ENCODE data around the gene HSF2BP. TPM values are rescaled to one million over a fixed set of nuclear protein-coding genes. Genes with fewer than 3 reads are reported as not detected.

Gene HSF2BP
- total and polyA plus RNA-seq, 2 of the 8 experiments (the other 6 are each of a cell fraction or from before 2014, with no cell fraction given): 0.51 to 0.93 TPM

DNA sequence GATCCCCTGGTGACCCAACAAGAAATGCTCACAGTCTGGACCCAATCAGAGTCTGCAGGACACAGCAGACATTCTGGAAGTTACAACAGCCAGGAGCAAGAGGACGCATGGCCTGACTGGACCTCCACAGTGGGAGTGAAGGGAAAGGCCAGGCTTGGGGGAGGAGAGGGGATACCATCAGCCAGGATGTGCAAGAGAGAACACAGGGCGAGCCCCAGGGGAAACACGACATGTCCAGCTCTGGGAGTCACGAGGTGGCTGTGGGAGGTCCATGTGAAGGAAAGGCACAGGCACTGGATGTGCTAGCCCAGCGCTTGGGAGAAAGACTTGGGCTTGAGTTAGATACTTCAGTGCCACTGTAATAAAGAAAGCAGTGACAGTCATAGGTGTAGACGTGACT is 87.3 kb downstream of the HSF2BP start:
- 85% methylated on average over 6 of the region's 6 CpGs; no CpG with 5 or more reads in 1 of the 2 experiments for WGBS, 2 experiments (ENCODE audit: extremely low coverage in 1 of 2, insufficient coverage in 1 of 2, insufficient read length in 1 of 2, insufficient replicate concordance in 2 of 2, low coverage in 1 of 2, low lambda C conversion rate in 2 of 2, missing lambda C conversion rate in 1 of 2)
- Histone ChIP-seq H2AFZ (ENCODE audit: low read length) (no peak overlapping the region), H3K27me3 (replicated peaks in 1 of 4; ENCODE audit: control insufficient read depth in 3 of 4, extremely low read depth in 1 of 4, insufficient read depth in 3 of 4, low read length in 3 of 4) (0 out of 7 replicates have a peak, but pooled peaks cover 0 to 2% (median 0%) of the 10 kb centered on the region in 4 experiments), H3K9me3 (ENCODE audit: insufficient read depth in 2 of 2, low read depth in 1 of 2, low read length in 1 of 2) (no peaks in the 10 kb centered on the region), H3K4ac (replicated peaks; ENCODE audit: insufficient read length, low read depth, low read length) (no peak overlapping the region), H3K18ac (ENCODE audit: extremely low read depth, low read length) (no peak overlapping the region), H3K79me2 (ENCODE audit: control insufficient read depth in 1 of 2, insufficient read depth in 2 of 2, low read length in 2 of 2) (no peaks in the 10 kb centered on the region), H3K36me3 (ENCODE audit: control insufficient read depth in 2 of 4, insufficient read depth in 4 of 4, low read length in 3 of 4) (no peaks in the 10 kb centered on the region), H4K8ac (ENCODE audit: extremely low read depth, insufficient read depth, low read length) (no peak overlapping the region), H2BK12ac (ENCODE audit: low read depth, low read length) (no peak overlapping the region), H2BK15ac (ENCODE audit: low read length) (no peak overlapping the region), H3K23me2 (ENCODE audit: low read depth, low read length) (no peaks in the 10 kb centered on the region), H4K5ac (ENCODE audit: insufficient read length, low read depth, low read length) (no peak overlapping the region), H3K56ac (replicated peaks; ENCODE audit: insufficient read length, low read depth, low read length) (no peak overlapping the region), H4K20me1 (replicated peaks in 1 of 2; ENCODE audit: control insufficient read depth in 1 of 2, insufficient read depth in 2 of 2, low read length in 2 of 2) (no peaks in the 10 kb centered on the region), H3K14ac (ENCODE audit: insufficient read length) (no peak overlapping the region), H3K23ac (ENCODE audit: insufficient read length) (no peak overlapping the region), H3K4me1 (replicated peaks in 1 of 4; ENCODE audit: control insufficient read depth in 3 of 4, insufficient read depth in 4 of 4, low read length in 3 of 4) (peaks cover 0 to 3% (median 1%) of the 10 kb centered on the region in 4 experiments; a peak in 2 of 7 replicates), H2BK120ac (replicated peaks; ENCODE audit: low read depth, low read length) (no peak overlapping the region), H2BK5ac (ENCODE audit: low read depth, low read length) (no peak overlapping the region), H3K9ac (replicated peaks in 1 of 4; ENCODE audit: extremely low read depth in 1 of 4, low read depth in 3 of 4, low read length in 3 of 4) (no peak overlapping the region), H3K79me1 (ENCODE audit: low read depth, low read length) (no peaks in the 10 kb centered on the region), H3K27ac (ENCODE audit: low read depth, low read length) (no peak overlapping the region), H3K4me3 (ENCODE audit: extremely low read depth in 1 of 4, insufficient read depth in 2 of 4, low read depth in 3 of 4, low read length in 4 of 4) (no peak overlapping the region), H2AK5ac (ENCODE audit: low read depth, low read length) (no peak overlapping the region), H4K91ac (replicated peaks; ENCODE audit: insufficient read length, low read length) (no peak overlapping the region), H3K4me2 (ENCODE audit: insufficient read depth in 1 of 2, low read depth in 2 of 2, low read length in 2 of 2) (no peak overlapping the region), H2BK20ac (ENCODE audit: low read length) (no peak overlapping the region)
- TF ChIP-seq ASH2L (IDR thresholded peaks at IDR 0.05; ENCODE audit: low read length) (no peak), GTF2F1 (IDR thresholded peaks at IDR 0.05; ENCODE audit: borderline replicate concordance, low read depth, low read length) (no peak), GABPA (IDR thresholded peaks at IDR 0.05; ENCODE audit: borderline replicate concordance, insufficient read depth, low read length) (no peak), SIX5 (IDR thresholded peaks at IDR 0.05; ENCODE audit: low read depth, low read length) (no peak), CBX8 (IDR thresholded peaks at IDR 0.05; ENCODE audit: borderline replicate concordance, low read depth, low read length) (no peak)
- FAIRE-seq (no peak), DNase-seq (ENCODE audit: low read depth in 1 of 2, low spot score in 2 of 2) (no peak)
- ChIA-PET POLR2A (ENCODE audit: partially characterized antibody) (no interaction called here), CTCF (ENCODE audit: partially characterized antibody) (no interaction called here)
